ENCODE data around the gene TIGD6. TPM values are rescaled to one million over a fixed set of nuclear protein-coding genes. Genes with fewer than 3 reads are reported as not detected.

The TIGD6 gene
- total and polyA plus RNA-seq, 10 of the 15 experiments (the other 5 are each of a cell fraction or from before 2014, with no cell fraction given): 0.84 to 4.1 (median 2.7) TPM

- TF ChIP-seq, protein P1, sequence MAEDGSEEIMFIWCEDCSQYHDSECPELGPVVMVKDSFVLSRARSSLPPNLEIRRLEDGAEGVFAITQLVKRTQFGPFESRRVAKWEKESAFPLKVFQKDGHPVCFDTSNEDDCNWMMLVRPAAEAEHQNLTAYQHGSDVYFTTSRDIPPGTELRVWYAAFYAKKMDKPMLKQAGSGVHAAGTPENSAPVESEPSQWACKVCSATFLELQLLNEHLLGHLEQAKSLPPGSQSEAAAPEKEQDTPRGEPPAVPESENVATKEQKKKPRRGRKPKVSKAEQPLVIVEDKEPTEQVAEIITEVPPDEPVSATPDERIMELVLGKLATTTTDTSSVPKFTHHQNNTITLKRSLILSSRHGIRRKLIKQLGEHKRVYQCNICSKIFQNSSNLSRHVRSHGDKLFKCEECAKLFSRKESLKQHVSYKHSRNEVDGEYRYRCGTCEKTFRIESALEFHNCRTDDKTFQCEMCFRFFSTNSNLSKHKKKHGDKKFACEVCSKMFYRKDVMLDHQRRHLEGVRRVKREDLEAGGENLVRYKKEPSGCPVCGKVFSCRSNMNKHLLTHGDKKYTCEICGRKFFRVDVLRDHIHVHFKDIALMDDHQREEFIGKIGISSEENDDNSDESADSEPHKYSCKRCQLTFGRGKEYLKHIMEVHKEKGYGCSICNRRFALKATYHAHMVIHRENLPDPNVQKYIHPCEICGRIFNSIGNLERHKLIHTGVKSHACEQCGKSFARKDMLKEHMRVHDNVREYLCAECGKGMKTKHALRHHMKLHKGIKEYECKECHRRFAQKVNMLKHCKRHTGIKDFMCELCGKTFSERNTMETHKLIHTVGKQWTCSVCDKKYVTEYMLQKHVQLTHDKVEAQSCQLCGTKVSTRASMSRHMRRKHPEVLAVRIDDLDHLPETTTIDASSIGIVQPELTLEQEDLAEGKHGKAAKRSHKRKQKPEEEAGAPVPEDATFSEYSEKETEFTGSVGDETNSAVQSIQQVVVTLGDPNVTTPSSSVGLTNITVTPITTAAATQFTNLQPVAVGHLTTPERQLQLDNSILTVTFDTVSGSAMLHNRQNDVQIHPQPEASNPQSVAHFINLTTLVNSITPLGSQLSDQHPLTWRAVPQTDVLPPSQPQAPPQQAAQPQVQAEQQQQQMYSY (CRISPR knock-in tag; IDR thresholded peaks at IDR 0.05): no peak
- TF ChIP-seq SMAD1 (IDR thresholded peaks at IDR 0.05; ENCODE audit: low read depth, partially characterized antibody) (no peak), MYB (IDR thresholded peaks at IDR 0.05; ENCODE audit: borderline replicate concordance, low read depth, low read length) (no peak), ESRRA (IDR thresholded peaks at IDR 0.05; ENCODE audit: low read length) (no peak), RCOR1 (conservative IDR thresholded peaks at IDR 0.05; ENCODE audit: low read depth, low read length) (no peak), CREB1 (IDR thresholded peaks at IDR 0.05; ENCODE audit: low read depth) (no peak)
Observed at GRCh38 chr5:149975409-149975808, 25.0 kb downstream of the TIGD6 start (continued).

DNA sequence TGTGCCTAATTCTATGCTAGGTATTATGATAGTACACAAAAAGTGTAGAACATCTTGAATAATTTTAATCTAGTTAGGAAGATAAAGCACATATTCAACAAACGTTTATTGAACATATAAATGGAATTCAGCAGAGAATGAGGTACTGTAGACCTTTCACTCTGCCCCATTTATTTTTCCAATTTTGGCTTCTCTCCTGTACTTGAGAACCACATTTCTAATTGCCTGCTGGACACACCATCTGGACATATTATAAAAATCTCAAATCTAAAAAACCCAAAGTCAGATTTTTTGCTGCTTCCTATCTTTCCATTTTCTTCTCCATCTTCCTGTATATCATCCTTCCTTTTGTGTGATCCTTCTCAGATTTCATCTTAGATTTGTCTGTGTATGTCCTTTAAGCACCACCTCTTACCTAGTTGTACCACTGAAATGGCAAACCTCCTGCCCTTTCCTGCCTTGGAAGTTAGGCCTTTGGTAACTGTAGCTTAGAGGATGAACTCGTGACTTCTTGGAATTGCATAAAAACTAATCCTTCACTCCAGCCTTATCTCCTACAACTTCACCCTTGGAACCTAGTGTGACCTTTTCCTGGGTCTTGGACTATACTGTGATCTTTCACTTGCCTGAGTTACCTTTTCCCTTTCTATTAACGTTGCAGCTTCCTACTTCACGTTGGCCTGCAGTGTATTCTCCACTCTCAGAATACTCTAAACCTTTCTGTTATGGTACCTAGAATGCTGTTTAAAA lies 31.1 kb downstream of the TIGD6 start:
- ATAC-seq (no peak), FAIRE-seq (no peak), DNase-seq (ENCODE audit: low read depth, low spot score) (no peak)
- Histone ChIP-seq H3K36me3 (ENCODE audit: control insufficient read depth in 2 of 2, insufficient read depth in 2 of 2, low read length in 1 of 2) (no peaks in the 10 kb centered on the region), H3K9ac (ENCODE audit: control insufficient read depth, insufficient read depth, low read length) (no peak overlapping the region), H3K27me3 (replicated peaks in 1 of 2; ENCODE audit: control insufficient read depth in 2 of 2, insufficient read depth in 2 of 2, low read length in 1 of 2) (no peaks in the 10 kb centered on the region), H3K4me3 (no peak overlapping the region), H3K27ac (ENCODE audit: control insufficient read depth, insufficient read depth) (no peak overlapping the region), H4K20me1 (ENCODE audit: control insufficient read depth, insufficient read depth) (no peaks in the 10 kb centered on the region), H3K4me2 (ENCODE audit: control insufficient read depth, insufficient read depth) (no peak overlapping the region), H2AFZ (ENCODE audit: control insufficient read depth, low read depth, low read length) (no peak overlapping the region), H3K9me3 (replicated peaks; ENCODE audit: control insufficient read depth, insufficient read depth, low read length) (no peaks in the 10 kb centered on the region), H3K79me2 (ENCODE audit: control insufficient read depth, insufficient read depth, low read length) (no peaks in the 10 kb centered on the region), H3K4me1 (ENCODE audit: control insufficient read depth, insufficient read depth, low read length) (no peaks in the 10 kb centered on the region)
- intact Hi-C loops (cut with micrococcal nuclease; ENCODE audit: unreplicated experiment): loop anchor here (10.0 kb wide), 1 partner anchor 235 kb away; the partner anchor contains the start of gene PPARGC1B
- in situ Hi-C loops (cut with MboI): no loop called here
- ChIA-PET POLR2A (no interaction called here), RAD21 (ENCODE audit: unreplicated experiment) (no interaction called here), SMC1A (ENCODE audit: uncharacterized antibody, unreplicated experiment) (interaction anchor here (1.2 to 1.5 kb wide), 2 partner anchors 22 to 174 kb away, joined by 3 to 4 read pairs; no protein-coding TSS in a partner anchor), CTCF (interaction anchor here (1.1 to 5.4 kb wide), 3 partner anchors 9 to 116 kb away, joined by 4 to 42 read pairs (median 5); partner anchors contain the start of gene SLC26A2)
- no TSS peak for BruUV-seq (replicated peaks)
- WGBS (ENCODE audit: insufficient coverage, insufficient replicate concordance, low lambda C conversion rate, missing lambda C conversion rate): 93% methylated on average over 4 of the region's 4 CpGs
- no peak for TF ChIP-seq ZNF687 (IDR thresholded peaks at IDR 0.05)
- no peak for TF ChIP-seq SIX5 (IDR thresholded peaks at IDR 0.05; ENCODE audit: low read depth, low read length, severe bottlenecking)
- no peak for TF ChIP-seq IRF4 (IDR thresholded peaks at IDR 0.05; ENCODE audit: low read depth, low read length)
- no peak for TF ChIP-seq CBX5 (IDR thresholded peaks at IDR 0.05; ENCODE audit: low read depth)
- TF ChIP-seq RAD51 (IDR thresholded peaks at IDR 0.05): no peak
- TF ChIP-seq ZNF384 (IDR thresholded peaks at IDR 0.05; ENCODE audit: borderline replicate concordance, low read depth, low read length): no peak

Data from GM12878 (cell line).